CD4-positive, alpha-beta T cell treated with Interleukin-4 for 1 hour (primary cell): ENCODE results near the gene VASP.

Experiments used
- DNase-seq, 2 donors: peaks; one replicate each; pipeline ENCODE4 v3.0.0-alpha.2; 2020 to 2022

VASP gene

DNA sequence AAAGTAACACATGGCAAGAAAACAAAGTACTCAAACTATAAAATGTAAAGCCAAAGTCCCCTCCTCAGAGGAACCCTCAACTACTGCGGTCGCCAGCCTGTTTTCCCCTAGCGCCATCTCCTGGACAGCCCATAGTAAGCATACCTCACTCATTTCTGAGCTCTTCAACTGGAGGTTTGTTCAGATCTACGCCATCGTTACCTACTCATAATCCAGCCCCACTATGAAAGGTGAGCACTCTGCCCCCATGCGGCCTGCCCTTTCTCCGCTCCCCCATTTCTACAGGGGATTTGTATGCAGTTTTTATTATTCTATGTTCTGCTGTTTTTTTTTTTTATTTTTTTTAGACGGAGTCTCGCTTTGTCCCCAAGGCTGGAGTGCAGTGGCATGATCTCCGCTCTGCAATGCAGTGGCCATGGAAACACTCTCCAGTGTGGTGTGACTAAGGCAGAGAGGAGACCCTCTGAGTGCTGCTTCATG is 51.2 kb downstream of the VASP start:
- DNase-seq, result peak; percentile 80 to 81

DNA sequence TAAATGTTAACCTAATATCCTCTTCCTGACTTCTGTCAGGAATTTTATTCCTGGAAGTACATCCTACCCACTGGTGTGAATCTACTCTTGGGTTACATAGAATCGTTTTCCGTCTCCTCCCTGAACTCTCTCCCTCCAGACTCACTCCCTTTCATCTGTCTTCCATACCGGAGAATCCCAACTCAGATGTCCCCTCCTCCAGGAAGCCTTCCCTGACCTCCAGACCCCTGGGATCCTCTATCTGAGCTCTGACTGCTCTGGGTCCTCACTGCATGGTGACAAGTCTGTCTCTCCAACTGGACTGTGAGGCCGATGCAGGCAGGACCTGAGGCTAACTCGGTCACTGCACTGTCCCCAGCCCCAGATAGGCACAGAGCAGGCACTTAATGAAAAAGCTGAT is 52.8 kb downstream of the VASP start:
- no peak for DNase-seq

DNA sequence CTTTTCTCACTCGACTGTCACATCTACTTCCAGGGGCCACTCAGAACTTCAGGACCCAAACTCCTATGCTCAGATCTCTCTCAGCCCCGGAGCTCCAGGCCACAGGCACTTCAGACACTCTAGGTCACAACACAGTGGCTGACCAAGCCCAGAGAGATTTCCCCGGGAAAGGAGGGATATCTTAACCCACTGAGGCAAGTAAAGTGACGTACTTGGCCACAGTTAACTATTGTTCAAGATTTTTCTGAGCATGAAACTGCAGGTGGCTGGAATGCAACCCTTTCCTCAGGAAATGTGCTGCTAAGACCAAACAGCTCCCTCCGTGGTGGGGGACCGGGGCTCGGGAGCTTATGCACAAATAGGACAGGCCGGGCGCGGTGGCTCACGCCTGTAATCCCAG is 53.4 kb downstream of the VASP start:
- no peak for DNase-seq

DNA sequence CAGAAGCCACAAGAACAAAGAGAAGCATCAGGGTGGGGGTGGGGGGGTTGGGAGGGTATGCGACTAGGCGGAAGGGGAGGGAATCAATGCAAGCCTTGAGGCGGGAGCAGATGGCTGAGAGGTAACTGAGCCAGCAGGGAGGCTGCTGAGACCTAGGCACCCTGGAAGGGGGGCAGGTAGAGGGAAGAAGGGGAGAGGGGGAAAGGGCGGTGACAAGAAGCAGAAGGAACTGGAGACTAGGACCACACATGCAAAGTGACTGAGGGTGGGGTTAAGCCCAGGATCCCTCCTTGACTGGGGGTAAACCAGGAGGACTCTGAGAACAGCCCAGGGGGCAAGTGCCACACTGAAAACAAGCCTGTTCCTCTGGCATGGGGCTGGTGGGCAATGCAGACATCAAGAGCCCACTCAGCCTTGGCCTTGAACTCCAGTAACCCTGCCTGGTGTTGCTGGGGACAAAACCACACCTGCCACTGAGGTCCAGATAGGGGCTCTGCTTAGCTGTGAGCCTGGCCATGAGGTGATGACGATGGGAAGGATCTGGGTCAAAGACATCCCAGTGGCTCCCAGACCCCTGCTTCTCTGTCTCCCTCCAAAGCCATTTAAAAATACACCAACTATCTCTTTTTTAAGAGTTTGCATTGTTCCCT is 57.0 kb downstream of the VASP start:
- no peak for DNase-seq

DNA sequence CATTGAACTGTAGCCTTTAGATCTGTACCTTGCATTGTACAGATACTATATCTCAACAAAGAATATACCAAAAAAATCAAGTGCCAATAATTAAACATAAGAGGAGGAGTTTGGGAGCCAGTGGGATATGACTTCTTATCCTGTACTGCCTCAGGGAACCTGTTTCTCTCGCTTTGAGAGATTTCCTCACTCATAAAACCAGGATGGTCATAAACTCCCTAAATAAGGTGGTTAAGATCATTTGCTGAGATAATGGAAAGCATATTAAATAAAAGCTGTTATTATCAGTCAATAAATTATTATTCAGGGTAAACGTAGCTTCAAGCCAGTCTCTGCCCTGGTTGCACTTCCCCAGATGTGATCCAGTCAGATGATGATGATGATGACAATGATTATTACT is 60.3 kb downstream of the VASP start:
- no peak for DNase-seq

DNA sequence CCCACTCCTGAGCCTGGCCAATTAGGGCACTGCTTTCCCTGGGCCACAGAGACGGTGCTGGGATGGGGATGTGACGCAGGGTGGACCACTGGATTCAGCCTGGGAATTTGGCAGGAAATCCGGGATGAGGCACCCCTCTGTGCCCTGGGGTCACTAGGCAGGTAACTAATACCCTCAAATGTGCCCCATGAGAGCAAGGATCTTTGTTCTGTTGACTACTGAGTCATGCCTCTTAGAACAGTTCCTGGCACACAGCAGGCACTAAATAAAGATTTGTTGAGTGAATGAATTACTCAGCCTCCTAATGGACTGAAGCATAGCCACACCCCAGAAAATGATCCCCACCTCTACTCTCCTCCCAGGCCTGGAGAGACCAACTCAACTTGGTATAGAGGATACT is 61.5 kb downstream of the VASP start:
- no peak for DNase-seq

DNA sequence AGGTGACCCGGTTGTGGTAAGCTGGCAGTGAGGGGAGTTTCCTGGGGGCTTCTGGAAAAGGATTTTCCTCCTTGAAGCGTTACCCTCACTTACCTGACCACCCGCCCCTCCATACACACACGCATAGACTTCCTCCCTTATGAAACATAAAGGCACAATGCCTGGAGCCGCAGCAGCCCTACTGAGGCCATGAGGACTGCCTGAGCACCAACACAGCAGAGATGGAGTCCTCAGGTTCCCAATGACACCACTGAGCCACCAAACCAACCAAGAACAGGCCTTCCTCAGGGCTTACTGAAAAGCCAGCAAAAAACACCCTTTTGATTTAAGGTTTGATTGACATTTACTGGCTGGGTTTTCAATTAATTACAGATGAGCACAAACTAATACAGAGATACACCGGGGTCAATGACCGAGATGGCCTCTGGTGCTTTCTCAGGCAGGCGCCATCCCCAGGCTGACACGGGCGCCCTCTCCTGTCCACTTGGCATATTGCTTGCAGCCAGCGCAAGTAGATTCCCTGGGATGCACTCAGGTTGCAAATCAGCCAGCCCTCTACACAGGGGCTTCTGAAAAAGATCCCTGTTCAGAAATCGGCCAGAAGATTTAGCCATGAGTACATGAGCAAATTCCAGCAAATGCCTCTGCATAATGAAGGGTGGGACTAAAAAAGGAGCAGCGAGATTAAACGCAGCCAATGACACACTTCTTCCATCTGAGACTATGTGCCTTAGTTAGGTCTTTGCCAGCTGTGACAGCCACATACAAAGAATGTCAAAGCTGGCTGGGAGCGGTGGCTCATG is 62.5 kb downstream of the VASP start:
- peak; percentile 47 to 55 for DNase-seq

DNA sequence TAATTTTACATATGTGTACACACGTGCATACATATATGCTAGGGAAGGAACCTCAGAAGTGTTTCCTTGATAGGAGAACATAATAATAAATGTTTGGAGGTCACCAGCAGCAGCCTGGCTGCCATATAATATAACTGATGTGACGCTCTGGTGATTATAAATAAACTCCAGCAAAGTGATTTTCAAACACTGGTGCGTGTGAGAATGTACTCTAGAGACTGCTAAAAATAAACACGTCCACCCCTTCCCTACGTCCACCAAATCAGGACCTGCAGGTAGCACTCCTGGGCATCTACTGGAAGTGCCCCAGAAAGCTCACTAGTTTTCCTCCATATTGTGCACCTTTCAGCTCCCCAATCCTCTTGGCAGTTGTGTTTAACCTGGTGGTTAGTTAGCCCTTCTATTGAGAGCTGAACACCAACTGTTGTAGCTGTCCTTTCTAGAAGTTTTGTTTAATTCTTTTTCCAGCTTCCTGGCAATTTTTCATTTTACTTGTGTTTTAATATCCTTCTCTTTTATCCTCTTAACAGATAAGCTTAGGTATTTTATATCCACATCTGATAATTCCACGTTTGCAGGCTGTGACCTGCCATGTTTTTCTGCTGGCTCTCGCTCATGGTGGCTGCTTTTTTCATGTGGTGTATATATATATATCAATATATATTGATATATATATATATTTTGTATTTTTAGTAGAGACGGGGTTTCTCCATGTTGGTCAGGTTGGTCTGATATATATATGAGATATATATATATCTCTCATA is 64.4 kb downstream of the VASP start:
- no peak for DNase-seq

DNA sequence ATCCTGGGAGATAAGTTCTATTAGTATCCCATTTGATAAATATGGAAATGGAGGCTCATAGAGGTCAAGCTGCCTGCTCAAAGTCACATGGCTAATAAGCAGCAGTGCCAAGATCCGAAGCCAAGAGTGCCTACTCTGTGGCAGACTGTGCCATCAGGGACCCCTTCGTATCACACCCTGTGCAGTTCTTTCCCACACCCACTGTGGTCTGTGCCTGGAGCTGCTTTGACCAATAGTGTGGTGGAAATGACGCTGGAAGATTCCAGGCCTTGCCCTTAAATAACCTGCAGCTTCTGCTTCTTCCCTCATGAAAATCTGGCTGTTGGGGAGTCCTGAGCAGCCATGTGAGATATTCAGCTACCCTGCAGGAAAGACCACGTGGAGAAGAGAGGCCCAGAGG is 67.2 kb downstream of the VASP start:
- DNase-seq, result no peak

DNA sequence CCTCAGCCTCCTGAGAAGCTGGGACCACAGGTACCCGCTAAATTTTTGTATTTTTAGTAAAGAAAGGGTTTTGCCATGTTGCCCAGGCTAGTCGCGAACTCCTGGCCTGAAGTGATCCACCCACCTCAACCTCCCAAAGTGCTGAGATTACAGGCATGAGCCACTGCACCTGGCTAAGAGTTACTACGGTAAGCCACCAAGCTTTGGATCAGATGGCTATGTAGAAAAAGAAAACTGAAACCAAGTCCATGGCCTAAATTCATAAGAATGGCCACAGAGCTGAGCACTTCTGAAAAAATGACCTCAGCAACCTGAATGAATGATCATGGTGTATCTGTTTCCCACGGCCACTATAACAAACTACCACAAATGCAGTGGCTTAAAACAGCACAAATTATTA is 67.9 kb downstream of the VASP start:
- DNase-seq, result no peak
